ENCODE data around the gene TMPRSS5.
"Not testable (repeated sequence)": the region's sequence is repeated elsewhere in the genome, so short reads cannot be mapped to it uniquely, and the experiment has no call there.

TMPRSS5 gene

GRCh38 chr11:113705871-113706655 lies at the start of gene TMPRSS5:
TSS of gene TMPRSS5 (minus strand) at chr11:113706308. CDS start at chr11:113706224, 84 bp downstream.
- DNase-seq (ENCODE audit: low spot score) = no peak

DNA sequence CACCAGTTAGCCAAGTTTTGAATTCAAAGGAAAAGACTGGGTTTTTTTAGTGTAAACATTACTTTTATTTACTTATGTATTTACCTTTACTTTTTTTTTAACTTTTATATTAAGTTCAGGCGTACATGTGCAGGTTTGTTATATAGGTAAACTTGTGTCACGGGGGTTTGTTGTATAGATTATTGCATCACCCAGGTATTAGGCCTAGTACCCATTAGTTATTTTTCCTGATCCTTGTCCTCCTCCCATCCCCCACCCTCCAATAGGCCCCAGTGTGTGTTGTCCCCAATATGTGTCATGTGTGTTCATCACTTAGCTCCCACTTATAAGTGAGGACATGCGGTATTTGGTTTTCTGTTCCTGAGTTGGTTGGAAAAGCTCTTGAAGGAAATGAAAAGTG lies 46.8 kb upstream of the TMPRSS5 start:
- DNase-seq (ENCODE audit: low spot score) = no peak

DNA sequence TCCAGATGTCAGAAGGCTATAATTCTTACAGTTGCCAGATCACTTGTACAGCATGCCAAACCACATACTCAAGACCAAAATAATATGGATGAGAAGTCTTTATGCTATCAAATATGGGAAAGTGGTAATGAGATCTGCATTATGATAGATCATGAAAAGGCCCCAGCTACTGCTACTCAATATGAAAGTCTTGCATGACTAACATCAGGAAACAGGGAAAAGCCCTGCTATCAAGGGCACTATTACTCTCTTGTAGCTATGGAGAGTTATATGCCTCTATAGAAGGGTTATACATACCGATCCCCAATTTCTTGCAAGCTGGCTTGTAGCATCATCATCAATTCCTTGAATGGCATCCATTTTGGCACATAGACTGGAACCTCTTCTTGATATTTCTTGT lies 30.2 kb upstream of the TMPRSS5 start:
- no peak for DNase-seq (ENCODE audit: low spot score)

DNA sequence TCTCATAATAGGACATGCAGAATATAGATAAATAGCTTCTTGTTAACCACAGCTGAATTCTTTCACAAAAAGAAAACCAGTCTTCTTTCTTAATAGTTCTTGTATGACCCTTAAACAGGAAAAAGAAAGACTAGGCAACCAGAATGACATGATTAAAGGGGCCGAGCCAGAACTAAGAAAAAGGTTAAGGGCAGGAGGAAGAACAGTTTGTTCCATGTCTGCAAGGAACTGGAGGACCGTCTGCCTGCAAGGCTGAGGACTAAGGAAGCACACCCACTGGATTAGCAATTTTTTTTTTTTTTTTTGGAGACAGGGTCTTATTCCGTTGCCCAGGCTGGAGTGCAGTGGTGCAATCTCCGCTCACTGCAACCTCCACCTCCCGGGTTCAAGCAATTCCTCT lies 26.0 kb upstream of the TMPRSS5 start:
- no peak for DNase-seq (ENCODE audit: low spot score)

- peak; percentile 33 for DNase-seq (ENCODE audit: low spot score)
Observed at GRCh38 chr11:113730887-113731726, 25.0 kb upstream of the TMPRSS5 start.

GRCh38 chr11:113729456-113729855 lies 23.3 kb upstream of the TMPRSS5 start:
- no peak for DNase-seq (ENCODE audit: low spot score)

- DNase-seq (ENCODE audit: low spot score) = no peak
Observed at GRCh38 chr11:113728814-113729213, 22.7 kb upstream of the TMPRSS5 start.

- DNase-seq (ENCODE audit: low spot score) = no peak
Observed at GRCh38 chr11:113725913-113726312, 19.8 kb upstream of the TMPRSS5 start.

DNA sequence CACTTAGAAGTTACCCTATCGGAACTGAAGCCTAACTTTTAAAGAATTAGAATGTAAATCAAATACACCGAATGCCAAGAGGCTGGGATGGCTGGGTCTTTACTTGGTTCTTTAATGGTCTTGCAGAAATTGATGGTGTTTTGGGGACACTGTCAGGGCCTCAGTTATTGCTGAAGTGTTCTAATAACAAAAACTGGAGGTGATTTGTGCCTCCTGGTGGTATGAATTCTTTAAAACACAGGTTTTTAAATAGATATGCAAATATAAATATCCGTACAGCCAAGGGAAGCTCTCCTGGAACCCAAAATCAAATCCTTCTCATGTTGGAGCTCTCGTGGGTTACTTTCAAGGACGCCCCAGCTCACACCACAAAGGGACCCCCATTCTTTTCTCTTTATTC lies 19.3 kb upstream of the TMPRSS5 start:
- DNase-seq (ENCODE audit: low spot score) = no peak

DNA sequence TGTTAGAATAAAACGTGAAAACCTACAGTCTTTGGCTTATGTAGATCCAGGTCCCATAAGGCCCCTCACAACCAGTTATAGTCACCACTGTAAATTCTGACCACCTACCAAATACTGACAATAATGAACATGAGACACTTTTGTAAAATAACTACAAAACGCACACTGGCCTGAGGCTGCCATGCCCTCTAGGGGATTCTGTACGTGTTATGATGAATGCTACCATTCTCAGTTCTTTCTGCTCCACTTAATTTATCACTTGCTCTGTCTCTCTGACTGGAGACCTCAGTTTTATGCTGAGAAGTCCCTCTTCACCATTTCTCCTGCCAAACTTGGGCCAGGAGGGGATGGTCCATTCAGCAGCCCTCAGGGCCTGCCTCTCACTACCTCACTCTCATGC lies 18.7 kb upstream of the TMPRSS5 start:
- DNase-seq (ENCODE audit: low spot score) = no peak

- no peak for DNase-seq (ENCODE audit: low spot score)
Observed at GRCh38 chr11:113723787-113724186, 17.7 kb upstream of the TMPRSS5 start.

DNA sequence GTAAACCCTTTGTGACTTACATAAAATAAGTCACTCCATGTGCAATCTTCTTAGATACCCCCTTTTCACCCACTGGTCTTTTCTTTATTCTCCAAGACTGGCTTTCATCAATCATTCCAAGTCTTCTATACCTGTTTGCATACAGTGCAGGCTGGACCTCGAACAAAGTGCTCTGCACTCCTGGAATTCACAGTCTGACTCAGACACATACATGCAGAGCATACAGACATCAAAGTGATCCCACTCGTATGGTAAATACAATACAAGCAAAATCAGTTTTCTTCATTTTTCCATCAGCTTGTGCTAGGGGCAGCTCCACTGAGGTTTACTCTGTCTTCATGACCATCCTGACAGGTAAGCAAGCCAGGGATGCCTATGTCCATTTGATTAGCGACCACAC lies 16.8 kb upstream of the TMPRSS5 start:
- no peak for DNase-seq (ENCODE audit: low spot score)

DNA sequence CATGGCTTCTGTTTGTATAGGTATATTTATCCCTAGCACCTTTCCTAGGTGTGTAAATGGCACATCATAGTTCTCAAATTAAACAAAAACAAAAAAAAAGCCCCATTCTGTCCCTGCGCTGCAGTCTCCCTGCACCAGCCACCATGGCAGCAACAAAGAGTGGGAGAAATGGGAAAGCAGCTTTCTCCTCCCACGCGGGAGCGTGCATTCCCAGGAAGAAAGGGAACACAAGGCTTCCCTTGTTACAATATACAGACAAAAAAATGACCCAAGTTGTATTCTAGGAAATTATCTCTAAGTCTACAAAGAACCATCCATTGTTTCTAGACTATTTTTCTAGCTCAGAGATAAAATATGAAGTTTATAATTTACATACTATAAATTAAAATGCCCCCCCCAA lies 16.1 kb upstream of the TMPRSS5 start:
- DNase-seq (ENCODE audit: low spot score) = no peak

- no peak for DNase-seq (ENCODE audit: low spot score)
Observed at GRCh38 chr11:113721462-113722066, 15.5 kb upstream of the TMPRSS5 start.

GRCh38 chr11:113720478-113720877 lies 14.4 kb upstream of the TMPRSS5 start:
- DNase-seq (ENCODE audit: low spot score) = not testable (repeated sequence)

DNA sequence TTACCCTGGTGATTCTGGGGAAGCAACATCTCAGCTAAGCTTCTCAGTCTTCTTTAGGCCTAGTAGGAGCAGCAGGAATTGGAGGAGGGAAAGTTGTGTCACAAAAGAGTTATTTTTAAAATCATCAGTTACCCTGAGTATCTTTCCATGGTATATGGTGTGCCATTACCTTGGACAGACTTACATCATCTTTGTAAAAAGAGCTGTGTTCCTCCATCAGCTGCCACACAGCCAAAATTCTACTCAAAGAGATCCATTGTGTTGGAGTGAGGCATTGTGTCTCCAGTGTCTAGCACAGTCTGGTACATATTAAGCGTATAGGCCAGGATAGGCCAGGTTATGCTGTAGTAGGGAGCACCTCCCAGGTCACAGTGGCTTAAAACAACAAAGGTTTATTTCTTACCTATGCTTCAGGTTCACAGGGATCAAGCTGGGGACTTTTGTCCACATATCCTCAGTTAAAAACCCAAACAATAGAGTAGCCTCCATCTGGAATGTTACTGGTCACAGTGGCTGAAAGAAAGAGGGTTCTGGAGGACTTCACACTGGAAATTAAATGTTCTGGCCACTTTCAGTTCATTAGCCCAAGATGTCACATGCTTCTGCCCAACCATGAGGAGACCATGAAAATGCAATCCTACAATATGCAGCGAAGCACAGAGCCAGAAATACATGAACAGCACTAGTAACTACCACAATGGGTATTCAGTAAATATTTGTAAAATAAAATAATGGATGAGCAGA lies 9.9 kb upstream of the TMPRSS5 start:
- no peak for DNase-seq (ENCODE audit: low spot score)

DNA sequence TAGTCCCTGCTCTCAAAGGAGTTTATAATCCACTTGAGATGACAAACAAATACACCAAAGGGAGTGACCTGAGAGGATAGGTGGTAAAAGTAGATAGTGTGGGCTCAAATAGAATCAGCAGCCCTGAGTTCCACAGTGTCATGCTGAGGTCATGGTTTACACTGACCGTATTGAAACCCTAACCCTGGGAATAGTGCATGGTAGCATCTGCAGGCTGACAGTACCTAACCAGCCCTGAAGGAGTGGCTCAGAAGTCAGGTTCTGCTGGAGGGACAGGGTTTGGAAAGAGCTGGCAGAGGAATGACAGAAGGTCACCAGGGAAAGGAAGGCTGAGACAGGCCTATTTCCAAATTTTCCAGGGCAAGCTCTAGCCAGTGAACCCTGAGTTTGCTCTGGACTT lies 9.2 kb upstream of the TMPRSS5 start:
- no peak for DNase-seq (ENCODE audit: low spot score)

DNA sequence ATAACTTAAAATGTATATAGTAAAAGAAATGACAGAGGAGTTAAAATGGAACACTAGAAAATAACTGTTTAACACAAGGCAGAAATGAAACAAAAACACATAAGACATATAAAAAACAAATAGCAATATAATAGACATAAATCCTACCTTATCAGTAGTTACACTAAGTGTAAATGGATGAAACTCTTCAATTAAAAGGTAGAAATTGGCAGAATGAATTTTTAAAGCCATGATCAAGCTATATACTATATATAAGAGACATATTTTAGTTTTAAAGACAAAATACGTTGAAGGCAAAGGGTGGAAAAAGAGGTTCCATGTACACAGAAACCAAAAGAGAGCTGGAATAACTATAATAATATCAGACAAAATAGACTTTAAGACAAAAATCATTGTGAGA lies 4.9 kb upstream of the TMPRSS5 start:
- DNase-seq (ENCODE audit: low spot score) = no peak

DNA sequence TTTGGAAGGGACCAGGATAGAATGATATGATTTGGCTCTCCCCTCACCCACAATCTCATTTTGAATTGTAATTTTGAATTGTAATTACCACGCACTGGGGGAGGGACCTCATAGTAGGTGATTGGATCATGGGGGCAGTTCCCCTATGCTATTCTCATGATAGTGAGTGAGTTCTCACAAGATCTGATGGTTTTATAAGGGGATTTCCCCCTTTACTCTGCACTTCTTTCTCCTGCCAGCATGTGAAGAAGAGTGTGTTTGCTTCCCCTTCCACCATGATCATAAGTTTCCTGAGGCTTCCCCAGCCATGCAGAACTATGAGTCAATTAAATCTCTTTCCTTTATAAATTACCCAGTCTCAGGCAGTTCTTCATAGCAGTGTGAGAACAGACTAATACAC lies 2.6 kb downstream of the TMPRSS5 start:
- not testable (repeated sequence) for DNase-seq (ENCODE audit: low spot score)

GRCh38 chr11:113701491-113701890 lies 4.6 kb downstream of the TMPRSS5 start:
- no peak for DNase-seq (ENCODE audit: low spot score)

DNA sequence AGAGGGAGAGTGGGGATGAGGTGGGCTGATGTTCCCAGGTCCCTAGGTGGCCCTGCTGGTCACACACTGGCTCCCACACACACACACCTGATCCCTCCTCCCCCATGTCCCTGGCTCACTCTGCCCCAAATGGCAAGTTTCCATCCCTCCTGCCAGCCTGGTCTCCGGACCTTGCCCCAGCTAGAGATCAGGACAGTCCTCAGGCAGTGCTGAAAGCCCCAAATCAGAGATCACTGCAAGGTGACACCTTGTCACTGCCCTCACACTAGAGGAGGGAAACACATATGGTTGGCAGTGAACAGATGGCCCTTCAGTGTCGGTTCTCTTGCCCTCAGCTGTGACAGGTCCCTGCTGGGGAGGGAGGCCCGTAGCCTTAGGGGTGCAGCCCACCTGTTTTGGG lies 7.6 kb downstream of the TMPRSS5 start:
- no peak for DNase-seq (ENCODE audit: low spot score)

DNA sequence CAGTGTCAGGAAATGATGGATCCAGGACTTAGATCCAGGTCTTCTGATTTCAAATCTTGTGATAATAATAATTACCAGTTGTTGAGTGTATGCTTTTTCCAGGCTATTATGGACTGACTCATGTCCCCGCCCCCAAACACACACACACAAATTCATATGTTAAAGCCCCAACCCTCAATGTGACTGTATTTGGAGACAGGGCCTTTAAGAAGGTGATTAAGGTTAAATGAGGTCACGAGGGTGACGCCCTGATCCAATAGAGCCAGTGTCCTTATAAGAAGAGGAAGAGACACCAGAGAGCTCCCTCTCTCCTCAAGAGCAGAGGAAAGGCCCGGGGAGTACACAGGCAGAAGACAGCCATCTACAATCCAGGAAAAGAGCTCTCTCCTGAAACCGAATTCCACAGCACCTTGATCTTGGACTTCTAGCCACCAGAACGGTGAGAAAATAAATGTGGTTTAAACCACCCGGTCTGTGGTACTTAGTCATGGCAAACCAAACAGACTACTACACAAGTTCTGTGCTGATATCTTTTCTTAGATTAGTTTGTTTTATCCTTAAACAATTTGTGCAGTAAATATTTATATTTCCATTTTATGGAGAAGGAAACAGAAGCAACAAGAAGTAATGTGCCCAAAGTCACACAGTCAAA lies 8.2 kb downstream of the TMPRSS5 start:
- DNase-seq (ENCODE audit: low spot score) = no peak
